Osteocyte (in vitro differentiated cells): ENCODE data around the gene HAPLN2. TPM values are rescaled to one million over a fixed set of nuclear protein-coding genes. Genes with fewer than 3 reads are reported as not detected.
"Not testable (repeated sequence)": the region's sequence is repeated elsewhere in the genome, so short reads cannot be mapped to it uniquely, and the experiment has no call there.

Experiments
- DNase-seq: peaks from one replicate; pipeline ENCODE4 v3.0.0; 2021; ENCODE audit warnings: mixed read lengths; ENCODE audit not compliant: unreplicated experiment; ENCODE audit errors: extremely low spot score
- H3K27ac Mint-ChIP-seq: one replicate; pipeline ENCODE4 v1.8.0; 2021; ENCODE audit warnings: mild to moderate bottlenecking, mixed read lengths; ENCODE audit not compliant: unreplicated experiment
- H3K27me3 Mint-ChIP-seq: one replicate; pipeline ENCODE4 v1.8.0; 2021; ENCODE audit warnings: mixed read lengths; ENCODE audit not compliant: unreplicated experiment
- H3K36me3 Mint-ChIP-seq: one replicate; pipeline ENCODE4 v1.8.0; 2021; ENCODE audit warnings: mixed read lengths; ENCODE audit not compliant: unreplicated experiment
- H3K4me1 Mint-ChIP-seq: one replicate; pipeline ENCODE4 v1.8.0; 2021; ENCODE audit warnings: mixed read lengths; ENCODE audit not compliant: unreplicated experiment
- H3K4me3 Mint-ChIP-seq: one replicate; pipeline ENCODE4 v1.8.0; 2021; ENCODE audit warnings: mild to moderate bottlenecking, moderate library complexity, mixed read lengths; ENCODE audit not compliant: unreplicated experiment
- H3K9me3 Mint-ChIP-seq: one replicate; pipeline ENCODE4 v1.8.0; 2021; ENCODE audit warnings: mixed read lengths; ENCODE audit not compliant: unreplicated experiment
- CTCF ChIP-seq: fragments of 200-600 bp; sonication (generic); IDR thresholded peaks from 2 replicates; pipeline ENCODE4 v1.5.0; 2021; ENCODE audit warnings: antibody characterized with exemption, mild to moderate bottlenecking, moderate library complexity
- total RNA-seq: library from RNA; stranded (reverse); gene quantifications from 2 replicates; pipeline ENCODE4 v1.2.1, GENCODE V29; 2021

Gene HAPLN2
- total RNA-seq, 1 donor from 2014 or later, result 0.35 TPM

- no peaks in the 10 kb centered on the region for H3K9me3 Mint-ChIP-seq
- peak within 1 kb of the TSS; percentile 91 for H3K27ac Mint-ChIP-seq
- DNase-seq, result peak; percentile 93
- H3K4me3 Mint-ChIP-seq, result peak within 1 kb of the TSS; percentile 99
- no peaks in the 10 kb centered on the region for H3K27me3 Mint-ChIP-seq
- peaks cover 18% of the 10 kb centered on the region for H3K4me1 Mint-ChIP-seq
- no peak for TF ChIP-seq CTCF
- peaks cover 4% of the 10 kb centered on the region for H3K36me3 Mint-ChIP-seq
These were observed 17.9 kb upstream of the HAPLN2 start, which contains the start of gene GPATCH4 for GRCh38 chr1:156601122-156601830. TSS of gene GPATCH4 (minus strand) at chr1:156601479.

- peaks cover 5% of the 10 kb centered on the region for H3K27me3 Mint-ChIP-seq
- H3K4me3 Mint-ChIP-seq, result peak overlapping the region; percentile 99
These were observed 17.3 kb upstream of the HAPLN2 start for GRCh38 chr1:156601892-156602291.

GRCh38 chr1:156602557-156602993 lies 16.6 kb upstream of the HAPLN2 start:
- Mint-ChIP-seq H3K36me3 (no peaks in the 10 kb centered on the region), H3K4me3 (peak overlapping the region; percentile 30), H3K27me3 (peaks cover 6% of the 10 kb centered on the region), H3K4me1 (peaks cover 18% of the 10 kb centered on the region), H3K27ac (no peak overlapping the region), H3K9me3 (no peaks in the 10 kb centered on the region)
- DNase-seq, result no peak
- TF ChIP-seq CTCF, result peak; percentile 43

More at GRCh38 chr1:156601892-156602291, 17.3 kb upstream of the HAPLN2 start:
- TF ChIP-seq CTCF, result no peak
- Mint-ChIP-seq H3K9me3 (no peaks in the 10 kb centered on the region), H3K36me3 (peaks cover 3% of the 10 kb centered on the region), H3K4me1 (peaks cover 18% of the 10 kb centered on the region), H3K27ac (peak overlapping the region; percentile 91)
- DNase-seq, result no peak

GRCh38 chr1:156607344-156607743 lies 11.9 kb upstream of the HAPLN2 start:
- H3K27ac Mint-ChIP-seq, H3K4me1 Mint-ChIP-seq: not testable (repeated sequence)
- H3K27me3 Mint-ChIP-seq, result peaks cover 21% of the 10 kb centered on the region

GRCh38 chr1:156608036-156608674 lies 11.1 kb upstream of the HAPLN2 start:
- no peak overlapping the region for H3K27ac Mint-ChIP-seq
- H3K27me3 Mint-ChIP-seq, result peaks cover 29% of the 10 kb centered on the region
- no peak for DNase-seq
- no peak overlapping the region for H3K4me3 Mint-ChIP-seq
- H3K4me1 Mint-ChIP-seq, result no peaks in the 10 kb centered on the region
- no peaks in the 10 kb centered on the region for H3K36me3 Mint-ChIP-seq
- no peaks in the 10 kb centered on the region for H3K9me3 Mint-ChIP-seq
- peak; percentile 85 for TF ChIP-seq CTCF

More at GRCh38 chr1:156607344-156607743, 11.9 kb upstream of the HAPLN2 start:
- H3K36me3 Mint-ChIP-seq, H3K4me3 Mint-ChIP-seq, H3K9me3 Mint-ChIP-seq, DNase-seq: not testable (repeated sequence)
